Right atrium auricular region (tissue), 2 donors: Measurements from ENCODE around the gene AMBRA1. TPM values are rescaled to one million over a fixed set of nuclear protein-coding genes. Genes with fewer than 3 reads are reported as not detected.
"Not testable (repeated sequence)": the region's sequence is repeated elsewhere in the genome, so short reads cannot be mapped to it uniquely, and the experiment has no call there.

Experiments
- DNase-seq: peaks from one replicate; pipeline ENCODE4 v3.0.0-alpha.2; 2019; ENCODE audit warnings: low spot score
- H3K27ac ChIP-seq, 2 donors: fragments of 200-600 bp; sonication (generic); 1 replicate in 1 of 2; 2 replicates in 1 of 2; pipeline ENCODE4 v1.5.1; 2016 to 2019
- H3K27me3 ChIP-seq, 2 donors: fragments of 200-600 bp; sonication (generic); one replicate each; pipeline versions ENCODE4 v1.5.1 to v1.6.0; 2017 to 2019
- H3K36me3 ChIP-seq: fragments of 200-600 bp; sonication (generic); one replicate; pipeline ENCODE4 v1.5.1; 2016
- H3K4me1 ChIP-seq, 2 donors: fragments of 200-600 bp; sonication (generic); one replicate each; pipeline versions ENCODE4 v1.5.1 to v1.6.0; 2017 to 2019
- H3K4me3 ChIP-seq, 2 donors: fragments of 200-600 bp; sonication (generic); 1 replicate in 1 of 2; 2 replicates in 1 of 2; pipeline ENCODE4 v1.5.1; 2017 to 2019; ENCODE audit warnings: mild to moderate bottlenecking in 1 of 2, moderate library complexity in 1 of 2
- H3K9me3 ChIP-seq, 2 donors: fragments of 200-600 bp; sonication (generic); one replicate each; pipeline ENCODE4 v1.5.1; 2019
- CTCF ChIP-seq, 2 donors: fragments of 200-600 bp; sonication (generic); IDR thresholded peaks; one replicate each; pipeline ENCODE4 v1.5.1; 2019; ENCODE audit warnings: antibody characterized with exemption in 2 of 2
- total RNA-seq, 2 donors: library from RNA; depleted of rRNA; stranded (reverse); fragments of >200 nt; gene quantifications; one replicate each; pipeline ENCODE4 v1.1.0, GENCODE V29; 2016

The AMBRA1 gene
- total RNA-seq, 2 donors from 2014 or later = 16.8 to 22.0 TPM

GRCh38 chr11:46374815-46375214 lies 219.0 kb downstream of the AMBRA1 start:
- no peak for TF ChIP-seq CTCF (IDR thresholded peaks at IDR 0.05)
- no peaks in the 10 kb centered on the region for H3K9me3 ChIP-seq
- no peak overlapping the region for H3K4me3 ChIP-seq
- H3K27me3 ChIP-seq = no peaks in the 10 kb centered on the region
- H3K36me3 ChIP-seq = peaks cover 84% of the 10 kb centered on the region
- H3K4me1 ChIP-seq = peaks cover 0 to 2% of the 10 kb centered on the region in 2 donors
- H3K27ac ChIP-seq = no peak overlapping the region
- no peak for DNase-seq

GRCh38 chr11:46373787-46374740 lies 219.8 kb downstream of the AMBRA1 start:
- Histone ChIP-seq H3K27ac (no peak overlapping the region), H3K27me3 (no peaks in the 10 kb centered on the region), H3K4me1 (no peaks in the 10 kb centered on the region), H3K9me3 (no peaks in the 10 kb centered on the region), H3K36me3 (peaks cover 91% of the 10 kb centered on the region), H3K4me3 (no peak overlapping the region)
- TF ChIP-seq CTCF (IDR thresholded peaks at IDR 0.05) = no peak
- DNase-seq = no peak

GRCh38 chr11:46372501-46372900 lies 221.3 kb downstream of the AMBRA1 start:
- peaks cover 92% of the 10 kb centered on the region for H3K36me3 ChIP-seq
- H3K27ac ChIP-seq, H3K4me3 ChIP-seq, H3K4me1 ChIP-seq, H3K27me3 ChIP-seq, DNase-seq, H3K9me3 ChIP-seq: not testable (repeated sequence)

DNA sequence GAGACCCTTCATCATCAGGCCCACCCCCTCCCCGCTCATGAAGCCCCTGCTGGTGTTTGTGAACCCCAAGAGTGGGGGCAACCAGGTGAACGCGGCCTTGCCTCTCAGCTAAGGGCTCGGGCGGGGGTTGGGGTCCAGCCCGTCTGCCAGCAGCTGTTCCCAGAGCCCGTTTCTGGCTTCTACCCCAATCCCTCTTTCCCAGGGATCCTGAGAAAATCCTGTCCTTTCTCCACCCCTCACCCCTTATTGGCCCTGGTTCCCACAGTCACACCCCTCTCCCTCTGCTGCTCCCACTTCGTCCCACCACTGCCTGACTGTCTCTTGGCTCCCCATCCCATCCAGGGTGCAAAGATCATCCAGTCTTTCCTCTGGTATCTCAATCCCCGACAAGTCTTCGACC lies 221.7 kb downstream of the AMBRA1 start:
- DNase-seq = no peak
- no peak for TF ChIP-seq CTCF (IDR thresholded peaks at IDR 0.05)
- H3K27ac ChIP-seq = no peak overlapping the region
- no peak overlapping the region for H3K4me3 ChIP-seq
- H3K36me3 ChIP-seq = peaks cover 88% of the 10 kb centered on the region
- no peaks in the 10 kb centered on the region for H3K27me3 ChIP-seq
- peaks cover 0 to 9% of the 10 kb centered on the region in 2 donors for H3K4me1 ChIP-seq
- H3K9me3 ChIP-seq = no peaks in the 10 kb centered on the region

DNA sequence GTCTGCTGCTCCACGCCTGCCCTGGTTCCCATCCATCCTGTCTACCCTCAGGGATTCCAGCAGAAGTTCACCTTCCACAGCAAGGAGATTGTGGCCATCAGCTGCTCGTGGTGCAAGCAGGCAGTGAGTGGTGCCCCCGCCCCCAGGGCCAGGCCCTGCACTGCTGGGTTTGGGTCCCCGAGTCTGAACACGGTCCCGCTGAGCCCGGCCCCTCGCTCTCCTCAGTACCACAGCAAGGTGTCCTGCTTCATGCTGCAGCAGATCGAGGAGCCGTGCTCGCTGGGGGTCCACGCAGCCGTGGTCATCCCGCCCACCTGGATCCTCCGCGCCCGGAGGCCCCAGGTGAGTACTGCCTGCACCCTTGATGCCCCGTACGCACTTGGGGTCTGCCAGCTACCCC lies 222.6 kb downstream of the AMBRA1 start:
- H3K27ac ChIP-seq, DNase-seq, H3K27me3 ChIP-seq, H3K9me3 ChIP-seq, H3K4me3 ChIP-seq: not testable (repeated sequence)
- Histone ChIP-seq H3K36me3 (peaks cover 80% of the 10 kb centered on the region), H3K4me1 (peaks cover 0 to 18% of the 10 kb centered on the region in 2 donors)

GRCh38 chr11:46370253-46370652 lies 223.6 kb downstream of the AMBRA1 start:
- Histone ChIP-seq H3K9me3 (no peaks in the 10 kb centered on the region), H3K4me3 (no peak overlapping the region), H3K36me3 (peaks cover 70% of the 10 kb centered on the region)

More at GRCh38 chr11:46370253-46370652, 223.6 kb downstream of the AMBRA1 start:
- H3K4me1 ChIP-seq = peaks cover 0 to 28% of the 10 kb centered on the region in 2 donors
- no peak overlapping the region for H3K27ac ChIP-seq
- no peak for TF ChIP-seq CTCF (IDR thresholded peaks at IDR 0.05)
- no peak for DNase-seq
- no peaks in the 10 kb centered on the region for H3K27me3 ChIP-seq
